ENCODE results near the gene BMP10. TPM values are rescaled to one million over a fixed set of nuclear protein-coding genes. Genes with fewer than 3 reads are reported as not detected.

Gene BMP10
- total RNA-seq, 2 donors from 2014 or later, result 0.27 to 36.7 TPM

- intact Hi-C loops (cut with DNase I), result no loop called here
- no peak for ATAC-seq
- no peak for DNase-seq
Measured at GRCh38 chr2:68857855-68858456, 13.2 kb downstream of the BMP10 start.

- intact Hi-C loops (cut with DNase I), result no loop called here
- no peak for DNase-seq
- no peak for ATAC-seq
Measured at GRCh38 chr2:68857202-68857845, 13.9 kb downstream of the BMP10 start.

GRCh38 chr2:68855550-68855949 lies 15.6 kb downstream of the BMP10 start:
- ATAC-seq, result no peak

GRCh38 chr2:68854476-68854875 lies 16.7 kb downstream of the BMP10 start:
- no peak for ATAC-seq
- DNase-seq, result no peak
- intact Hi-C loops (cut with DNase I), result loop anchor here in 1 of 2 donors (2.0 kb wide), 1 partner anchor 22 kb away; no protein-coding TSS in a partner anchor

More at GRCh38 chr2:68855550-68855949, 15.6 kb downstream of the BMP10 start:
- DNase-seq, result no peak
- intact Hi-C loops (cut with DNase I), result loop anchor here in 1 of 2 donors (2.0 kb wide), 1 partner anchor 21 kb away; no protein-coding TSS in a partner anchor

- ATAC-seq (peak in 1 of 2 donors; percentile 66), DNase-seq (no peak)
- intact Hi-C loops (cut with DNase I), result loop anchor here in 1 of 2 donors (2.0 kb wide), 1 partner anchor 23 kb away; no protein-coding TSS in a partner anchor
Measured at GRCh38 chr2:68853915-68854314, 17.3 kb downstream of the BMP10 start.

- DNase-seq, result no peak
- no peak for ATAC-seq
- intact Hi-C loops (cut with DNase I), result no loop called here
Measured at GRCh38 chr2:68853035-68853434, 18.2 kb downstream of the BMP10 start.

- ATAC-seq (no peak), DNase-seq (no peak)
- intact Hi-C loops (cut with DNase I), result no loop called here
Measured at GRCh38 chr2:68850524-68850923, 20.7 kb downstream of the BMP10 start.

GRCh38 chr2:68849579-68850030 lies 21.6 kb downstream of the BMP10 start:
- intact Hi-C loops (cut with DNase I), result no loop called here
- DNase-seq, result no peak
- ATAC-seq, result no peak

GRCh38 chr2:68847751-68848150 lies 23.4 kb downstream of the BMP10 start:
- ATAC-seq (no peak), DNase-seq (no peak)
- intact Hi-C loops (cut with DNase I), result no loop called here

- ATAC-seq, result peak; percentile 73 to 88
- DNase-seq, result peak; percentile 22
- intact Hi-C loops (cut with DNase I), result no loop called here
Measured at GRCh38 chr2:68846091-68846490, 25.1 kb downstream of the BMP10 start.

- no peak for ATAC-seq
- DNase-seq, result no peak
- intact Hi-C loops (cut with DNase I), result no loop called here
Measured at GRCh38 chr2:68845043-68845442, 26.2 kb downstream of the BMP10 start.

- ATAC-seq (no peak), DNase-seq (no peak)
- intact Hi-C loops (cut with DNase I), result no loop called here
Measured at GRCh38 chr2:68839260-68839833, 31.9 kb downstream of the BMP10 start.

GRCh38 chr2:68838641-68839040 lies 32.6 kb downstream of the BMP10 start:
- DNase-seq, result no peak
- intact Hi-C loops (cut with DNase I), result no loop called here
- ATAC-seq, result no peak

- intact Hi-C loops (cut with DNase I), result no loop called here
- DNase-seq (no peak), ATAC-seq (no peak)
Measured at GRCh38 chr2:68837861-68838341, 33.3 kb downstream of the BMP10 start.

GRCh38 chr2:68837164-68837860 lies 33.9 kb downstream of the BMP10 start:
- peak in 1 of 2 donors; percentile 48 for ATAC-seq
- peak; percentile 71 for DNase-seq
- intact Hi-C loops (cut with DNase I), result no loop called here

- intact Hi-C loops (cut with DNase I), result no loop called here
- ATAC-seq, result no peak
- DNase-seq, result no peak
Measured at GRCh38 chr2:68835621-68836020, 35.6 kb downstream of the BMP10 start.

- ATAC-seq (no peak), DNase-seq (no peak)
- intact Hi-C loops (cut with DNase I), result no loop called here
Measured at GRCh38 chr2:68834737-68835376, 36.3 kb downstream of the BMP10 start.

GRCh38 chr2:68833162-68833561 lies 38.0 kb downstream of the BMP10 start:
- no peak for DNase-seq
- intact Hi-C loops (cut with DNase I), result no loop called here
- no peak for ATAC-seq

- DNase-seq (peak; percentile 77), ATAC-seq (peak; percentile 43 to 69)
- intact Hi-C loops (cut with DNase I), result no loop called here
Measured at GRCh38 chr2:68832233-68832869, 38.8 kb downstream of the BMP10 start.

Data from left cardiac atrium (tissue), 4 donors.